GM13976 (cell line): ENCODE measurements around the gene NIN.

Source experiments
- DNase-seq: peaks from one replicate; pipeline ENCODE4 v3.0.0; 2012; ENCODE audit warnings: low spot score
- CTCF ChIP-seq: IDR thresholded peaks from 2 replicates; pipeline ENCODE4 v1.5.1; 2012; ENCODE audit warnings: borderline replicate concordance, mild to moderate bottlenecking; ENCODE audit not compliant: insufficient read depth; ENCODE audit errors: extremely low read depth, missing control alignments, control extremely low read depth
- in situ Hi-C: fragments of 300-500 bp; cut with MboI; formaldehyde crosslinking; loops from one replicate; pipeline ENCODE4 v1.12.0; 2022; ENCODE audit warnings: low sequenced_read_pairs, mixed read lengths, inconsistent platforms; ENCODE audit not compliant: unreplicated experiment

The NIN gene

GRCh38 chr14:50812180-50812579, 18.8 kb downstream of the NIN start:
- DNase-seq, result no peak
- in situ Hi-C loops, result no loop called here
- no peak for TF ChIP-seq CTCF

GRCh38 chr14:50808053-50808452, 22.9 kb downstream of the NIN start:
- no peak for TF ChIP-seq CTCF
- no peak for DNase-seq
- in situ Hi-C loops, result no loop called here

- no peak for DNase-seq
- TF ChIP-seq CTCF, result no peak
- in situ Hi-C loops, result no loop called here
Observed at GRCh38 chr14:50806241-50806933, 24.6 kb downstream of the NIN start.

- no peak for DNase-seq
- in situ Hi-C loops, result no loop called here
- no peak for TF ChIP-seq CTCF
Observed at GRCh38 chr14:50805396-50805795, 25.6 kb downstream of the NIN start.

GRCh38 chr14:50804181-50804721, 26.7 kb downstream of the NIN start:
- no peak for TF ChIP-seq CTCF
- no peak for DNase-seq
- in situ Hi-C loops, result no loop called here

GRCh38 chr14:50801706-50802105, 29.3 kb downstream of the NIN start:
- in situ Hi-C loops, result no loop called here
- DNase-seq, result no peak
- TF ChIP-seq CTCF, result no peak
